Measurements from ENCODE around the gene ARRDC2. TPM values are rescaled to one million over a fixed set of nuclear protein-coding genes. Genes with fewer than 3 reads are reported as not detected.

The ARRDC2 gene
- total RNA-seq, 1 experiment from 2014 or later, result 15.5 TPM

- TF ChIP-seq CTCF (conservative IDR thresholded peaks at IDR 0.05), result no peak
- no peak for TF ChIP-seq EZH2 (IDR thresholded peaks at IDR 0.05; ENCODE audit: low read depth)
- no peak overlapping the region for H2AFZ ChIP-seq
- no TSS peak for BruUV-seq (replicated peaks)
- no peaks in the 10 kb centered on the region for H3K9me2 ChIP-seq (ENCODE audit: insufficient read depth)
- peak overlapping the region; percentile 55 for H3K27ac ChIP-seq
- ChIA-PET CTCF (no interaction called here), POLR2A (ENCODE audit: unreplicated experiment) (no interaction called here)
- no peaks in the 10 kb centered on the region for H3K36me3 ChIP-seq (ENCODE audit: low read depth)
- H3K4me1 ChIP-seq (replicated peaks; ENCODE audit: insufficient read depth), result peaks cover 14% of the 10 kb centered on the region
- H3K4me3 ChIP-seq, result no peak overlapping the region
- peaks cover 20% of the 10 kb centered on the region for H3F3A ChIP-seq (ENCODE audit: insufficient read depth, low read depth)
- H3K27me3 ChIP-seq (ENCODE audit: insufficient read depth, low read depth), result no peaks in the 10 kb centered on the region
- no peaks in the 10 kb centered on the region for H3K9me3 ChIP-seq (ENCODE audit: insufficient read depth, low read depth)
- intact Hi-C loops (cut with micrococcal nuclease; ENCODE audit: unreplicated experiment), result no loop called here
- H4K20me1 ChIP-seq (ENCODE audit: insufficient read depth), result no peaks in the 10 kb centered on the region
- no peaks in the 10 kb centered on the region for H3K79me2 ChIP-seq (ENCODE audit: low read depth)
- DNase-seq, result peak; percentile 82 to 91
- peak overlapping the region; percentile 24 for H3K4me2 ChIP-seq
Measured at GRCh38 chr19:18046059-18046718, 38.2 kb downstream of the ARRDC2 start.

- no peak for DNase-seq
- H3K4me3 ChIP-seq, result no peak overlapping the region
- no peak overlapping the region for H2AFZ ChIP-seq
- H3K9me2 ChIP-seq (ENCODE audit: insufficient read depth), result no peaks in the 10 kb centered on the region
- CTCF ChIA-PET, result no interaction called here
- H3K4me1 ChIP-seq (replicated peaks; ENCODE audit: insufficient read depth), result peaks cover 23% of the 10 kb centered on the region
- H3K79me2 ChIP-seq (ENCODE audit: low read depth), result no peaks in the 10 kb centered on the region
- intact Hi-C loops (cut with micrococcal nuclease; ENCODE audit: unreplicated experiment), result no loop called here
- no peaks in the 10 kb centered on the region for H3K36me3 ChIP-seq (ENCODE audit: low read depth)
- H4K20me1 ChIP-seq (ENCODE audit: insufficient read depth), result no peaks in the 10 kb centered on the region
- no peak overlapping the region for H3K27ac ChIP-seq
- H3K4me2 ChIP-seq, result no peak overlapping the region
- peaks cover 10% of the 10 kb centered on the region; the same call in 1 of the 2 replicates for H3K27me3 ChIP-seq (ENCODE audit: insufficient read depth, low read depth)
- no peaks in the 10 kb centered on the region for H3K9me3 ChIP-seq (ENCODE audit: insufficient read depth, low read depth)
- H3F3A ChIP-seq (ENCODE audit: insufficient read depth, low read depth), result peaks cover 33% of the 10 kb centered on the region
- POLR2A ChIA-PET (ENCODE audit: unreplicated experiment), result no interaction called here
- TF ChIP-seq EZH2 (IDR thresholded peaks at IDR 0.05; ENCODE audit: low read depth) (no peak), CTCF (conservative IDR thresholded peaks at IDR 0.05) (no peak)
- no TSS peak for BruUV-seq (replicated peaks)
Measured at GRCh38 chr19:18049385-18049784, 41.4 kb downstream of the ARRDC2 start.

- peak in 1 of 2 experiments; percentile 34 for DNase-seq
- Histone ChIP-seq H3K27me3 (ENCODE audit: insufficient read depth, low read depth) (peaks cover 10% of the 10 kb centered on the region; the same call in 1 of the 2 replicates), H3K9me2 (ENCODE audit: insufficient read depth) (no peaks in the 10 kb centered on the region), H4K20me1 (ENCODE audit: insufficient read depth) (no peaks in the 10 kb centered on the region), H2AFZ (no peak overlapping the region), H3K27ac (no peak overlapping the region), H3K4me3 (no peak overlapping the region), H3K36me3 (ENCODE audit: low read depth) (no peaks in the 10 kb centered on the region), H3K79me2 (ENCODE audit: low read depth) (no peaks in the 10 kb centered on the region), H3F3A (ENCODE audit: insufficient read depth, low read depth) (peaks cover 18% of the 10 kb centered on the region), H3K4me1 (replicated peaks; ENCODE audit: insufficient read depth) (peaks cover 9% of the 10 kb centered on the region), H3K9me3 (ENCODE audit: insufficient read depth, low read depth) (no peaks in the 10 kb centered on the region), H3K4me2 (peak overlapping the region; percentile 49)
- intact Hi-C loops (cut with micrococcal nuclease; ENCODE audit: unreplicated experiment), result no loop called here
- no TSS peak for BruUV-seq (replicated peaks)
- CTCF ChIA-PET, result interaction anchor here (0.6 kb wide), 1 partner anchor 36 kb away, joined by 3 read pairs; no protein-coding TSS in a partner anchor
- POLR2A ChIA-PET (ENCODE audit: unreplicated experiment), result interaction anchor here (0.6 kb wide), 1 partner anchor 200 kb away, joined by 3 read pairs; no protein-coding TSS in a partner anchor
- TF ChIP-seq EZH2 (IDR thresholded peaks at IDR 0.05; ENCODE audit: low read depth), result no peak
- no peak for TF ChIP-seq CTCF (conservative IDR thresholded peaks at IDR 0.05)
Measured at GRCh38 chr19:18051887-18052286, 43.9 kb downstream of the ARRDC2 start.

All from PC-9 (cell line).